Measurements from ENCODE around the gene MAGIX.

Gene MAGIX

DNA sequence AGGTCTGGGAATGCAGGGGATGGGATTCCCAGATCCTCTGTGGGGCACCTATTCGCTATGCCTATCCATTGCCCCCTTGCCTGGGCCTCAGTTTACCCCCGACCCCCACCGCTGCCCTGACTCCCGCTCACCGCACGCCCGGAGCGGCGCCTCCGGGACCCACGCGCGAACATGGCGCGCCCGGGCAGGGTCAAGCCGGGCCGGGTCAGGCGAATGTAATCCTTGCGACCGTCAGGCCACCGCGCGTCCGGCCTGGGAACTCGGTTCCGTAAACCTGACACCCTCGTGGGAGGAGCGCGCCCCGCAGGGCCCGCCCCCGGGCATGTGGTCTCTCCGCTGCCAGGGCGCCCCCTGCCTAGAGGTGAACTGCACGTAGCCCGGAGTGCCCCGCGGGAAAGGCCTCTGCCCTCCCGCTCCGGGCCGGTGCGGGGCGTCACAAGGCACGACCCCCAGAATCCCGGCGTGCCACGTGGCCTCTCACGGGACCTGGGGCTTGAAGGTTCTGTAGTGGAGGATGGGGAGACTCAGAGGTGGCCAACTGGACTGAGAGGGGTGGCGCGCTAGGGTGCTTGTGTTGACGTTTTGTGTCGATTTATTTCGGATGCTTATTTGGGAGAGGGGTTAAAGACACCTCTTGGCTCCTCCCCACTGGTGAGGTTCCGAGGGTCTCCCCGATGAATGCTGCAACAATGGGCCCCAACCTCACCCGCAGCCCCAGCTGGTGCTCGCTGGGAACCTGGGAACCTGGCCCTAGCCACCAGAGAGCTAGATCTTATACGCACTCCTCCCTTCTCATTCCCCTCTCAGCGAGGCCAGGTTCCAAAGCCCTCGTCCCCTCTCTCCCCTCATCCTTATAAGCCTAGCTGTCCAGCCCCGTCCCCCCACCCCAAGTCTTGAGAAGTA lies 23.8 kb downstream of the MAGIX start, which contains the start of gene PRICKLE3 (continued):
- no peak for TF ChIP-seq CSDC2 (CRISPR knock-in tag; IDR thresholded peaks at IDR 0.05)
- TF ChIP-seq ZNF565 (CRISPR knock-in tag; conservative IDR thresholded peaks at IDR 0.05; ENCODE audit: low read depth): no peak
- no peak for TF ChIP-seq ZC3H10 (CRISPR knock-in tag; IDR thresholded peaks at IDR 0.05)

GRCh38 chrX:49187028-49187394 lies 24.5 kb downstream of the MAGIX start:
- no peak for TF ChIP-seq ZC3H10 (CRISPR knock-in tag; IDR thresholded peaks at IDR 0.05)
- no peak for TF ChIP-seq ARNTL (CRISPR knock-in tag; IDR thresholded peaks at IDR 0.05; ENCODE audit: borderline replicate concordance, low read depth)
- TF ChIP-seq ZNF70 (CRISPR knock-in tag; IDR thresholded peaks at IDR 0.05): no peak
- no peak for TF ChIP-seq PPARA (CRISPR knock-in tag; IDR thresholded peaks at IDR 0.05; ENCODE audit: borderline replicate concordance)
- TF ChIP-seq OSR1 (CRISPR knock-in tag; IDR thresholded peaks at IDR 0.05): no peak
- no peak for TF ChIP-seq RARB (CRISPR knock-in tag; IDR thresholded peaks at IDR 0.05)
- TF ChIP-seq CSDC2 (CRISPR knock-in tag; IDR thresholded peaks at IDR 0.05): no peak
- TF ChIP-seq SNAI2 (CRISPR knock-in tag; IDR thresholded peaks at IDR 0.05): no peak
- no peak for TF ChIP-seq ESRRG (CRISPR knock-in tag; IDR thresholded peaks at IDR 0.05)
- TF ChIP-seq ISL1 (CRISPR knock-in tag; IDR thresholded peaks at IDR 0.05): no peak
- no peak for TF ChIP-seq CREB5 (CRISPR knock-in tag; IDR thresholded peaks at IDR 0.05; ENCODE audit: low read depth)
- no peak for ATAC-seq

GRCh38 chrX:49187526-49187925 lies 25.0 kb downstream of the MAGIX start:
- no peak for ATAC-seq
- TF ChIP-seq, protein P1, sequence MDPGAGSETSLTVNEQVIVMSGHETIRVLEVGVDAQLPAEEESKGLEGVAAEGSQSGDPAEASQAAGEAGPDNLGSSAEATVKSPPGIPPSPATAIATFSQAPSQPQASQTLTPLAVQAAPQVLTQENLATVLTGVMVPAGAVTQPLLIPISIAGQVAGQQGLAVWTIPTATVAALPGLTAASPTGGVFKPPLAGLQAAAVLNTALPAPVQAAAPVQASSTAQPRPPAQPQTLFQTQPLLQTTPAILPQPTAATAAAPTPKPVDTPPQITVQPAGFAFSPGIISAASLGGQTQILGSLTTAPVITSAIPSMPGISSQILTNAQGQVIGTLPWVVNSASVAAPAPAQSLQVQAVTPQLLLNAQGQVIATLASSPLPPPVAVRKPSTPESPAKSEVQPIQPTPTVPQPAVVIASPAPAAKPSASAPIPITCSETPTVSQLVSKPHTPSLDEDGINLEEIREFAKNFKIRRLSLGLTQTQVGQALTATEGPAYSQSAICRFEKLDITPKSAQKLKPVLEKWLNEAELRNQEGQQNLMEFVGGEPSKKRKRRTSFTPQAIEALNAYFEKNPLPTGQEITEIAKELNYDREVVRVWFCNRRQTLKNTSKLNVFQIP (CRISPR knock-in tag; IDR thresholded peaks at IDR 0.05; ENCODE audit: borderline replicate concordance, low read depth): no peak
- TF ChIP-seq, protein P2, sequence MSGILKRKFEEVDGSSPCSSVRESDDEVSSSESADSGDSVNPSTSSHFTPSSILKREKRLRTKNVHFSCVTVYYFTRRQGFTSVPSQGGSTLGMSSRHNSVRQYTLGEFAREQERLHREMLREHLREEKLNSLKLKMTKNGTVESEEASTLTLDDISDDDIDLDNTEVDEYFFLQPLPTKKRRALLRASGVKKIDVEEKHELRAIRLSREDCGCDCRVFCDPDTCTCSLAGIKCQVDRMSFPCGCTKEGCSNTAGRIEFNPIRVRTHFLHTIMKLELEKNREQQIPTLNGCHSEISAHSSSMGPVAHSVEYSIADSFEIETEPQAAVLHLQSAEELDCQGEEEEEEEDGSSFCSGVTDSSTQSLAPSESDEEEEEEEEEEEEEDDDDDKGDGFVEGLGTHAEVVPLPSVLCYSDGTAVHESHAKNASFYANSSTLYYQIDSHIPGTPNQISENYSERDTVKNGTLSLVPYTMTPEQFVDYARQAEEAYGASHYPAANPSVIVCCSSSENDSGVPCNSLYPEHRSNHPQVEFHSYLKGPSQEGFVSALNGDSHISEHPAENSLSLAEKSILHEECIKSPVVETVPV (CRISPR knock-in tag; IDR thresholded peaks at IDR 0.05): no peak
- TF ChIP-seq CREB5 (CRISPR knock-in tag; IDR thresholded peaks at IDR 0.05; ENCODE audit: low read depth) (no peak), PPARA (CRISPR knock-in tag; IDR thresholded peaks at IDR 0.05; ENCODE audit: borderline replicate concordance) (no peak), ISL1 (CRISPR knock-in tag; IDR thresholded peaks at IDR 0.05) (no peak), ZC3H10 (CRISPR knock-in tag; IDR thresholded peaks at IDR 0.05) (no peak), BACH2 (CRISPR knock-in tag; IDR thresholded peaks at IDR 0.05; ENCODE audit: borderline replicate concordance) (no peak), RARB (CRISPR knock-in tag; IDR thresholded peaks at IDR 0.05) (no peak), TOX (CRISPR knock-in tag; IDR thresholded peaks at IDR 0.05; ENCODE audit: borderline replicate concordance) (no peak), ESRRG (CRISPR knock-in tag; IDR thresholded peaks at IDR 0.05) (no peak), TCF4 (CRISPR knock-in tag; IDR thresholded peaks at IDR 0.05; ENCODE audit: borderline replicate concordance) (no peak)

DNA sequence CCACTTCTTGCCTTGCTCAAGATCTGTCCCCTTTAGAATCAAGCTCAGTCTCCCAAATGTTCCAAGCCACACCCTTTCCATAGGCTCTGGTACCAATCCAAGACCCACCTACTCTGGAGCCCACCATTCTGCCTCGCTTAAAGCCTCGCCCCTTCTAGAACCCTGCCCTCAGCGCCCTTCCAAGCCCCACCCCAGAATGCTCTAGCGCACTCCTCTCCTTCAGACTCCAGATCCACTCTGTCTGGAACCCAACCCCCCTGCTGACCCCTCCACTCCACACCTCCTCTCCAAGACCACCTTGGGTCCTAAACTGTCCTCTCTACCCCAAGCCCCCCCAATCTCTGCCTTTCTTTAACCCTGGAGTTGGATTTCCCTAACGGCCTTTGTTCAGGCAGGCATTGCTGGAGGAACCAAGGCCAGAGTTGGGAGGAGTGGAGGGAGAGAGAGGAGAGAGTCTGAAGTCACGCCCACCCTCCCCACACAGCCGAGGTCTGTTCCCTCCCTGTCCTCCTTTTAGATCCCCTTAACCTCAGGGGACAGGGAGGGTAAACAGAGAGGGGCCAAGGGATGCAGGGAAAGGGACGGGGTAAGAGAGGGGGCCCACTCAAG lies 26.0 kb downstream of the MAGIX start:
- no peak for ATAC-seq
- TF ChIP-seq, protein P3, sequence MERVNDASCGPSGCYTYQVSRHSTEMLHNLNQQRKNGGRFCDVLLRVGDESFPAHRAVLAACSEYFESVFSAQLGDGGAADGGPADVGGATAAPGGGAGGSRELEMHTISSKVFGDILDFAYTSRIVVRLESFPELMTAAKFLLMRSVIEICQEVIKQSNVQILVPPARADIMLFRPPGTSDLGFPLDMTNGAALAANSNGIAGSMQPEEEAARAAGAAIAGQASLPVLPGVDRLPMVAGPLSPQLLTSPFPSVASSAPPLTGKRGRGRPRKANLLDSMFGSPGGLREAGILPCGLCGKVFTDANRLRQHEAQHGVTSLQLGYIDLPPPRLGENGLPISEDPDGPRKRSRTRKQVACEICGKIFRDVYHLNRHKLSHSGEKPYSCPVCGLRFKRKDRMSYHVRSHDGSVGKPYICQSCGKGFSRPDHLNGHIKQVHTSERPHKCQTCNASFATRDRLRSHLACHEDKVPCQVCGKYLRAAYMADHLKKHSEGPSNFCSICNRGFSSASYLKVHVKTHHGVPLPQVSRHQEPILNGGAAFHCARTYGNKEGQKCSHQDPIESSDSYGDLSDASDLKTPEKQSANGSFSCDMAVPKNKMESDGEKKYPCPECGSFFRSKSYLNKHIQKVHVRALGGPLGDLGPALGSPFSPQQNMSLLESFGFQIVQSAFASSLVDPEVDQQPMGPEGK (CRISPR knock-in tag; IDR thresholded peaks at IDR 0.05; ENCODE audit: borderline replicate concordance): no peak
- TF ChIP-seq ZNF565 (CRISPR knock-in tag; conservative IDR thresholded peaks at IDR 0.05; ENCODE audit: low read depth): no peak
- TF ChIP-seq, protein P1 (CRISPR knock-in tag; IDR thresholded peaks at IDR 0.05; ENCODE audit: borderline replicate concordance, low read depth): no peak
- no peak for TF ChIP-seq ZFP3 (CRISPR knock-in tag; IDR thresholded peaks at IDR 0.05)
- TF ChIP-seq, protein P2 (CRISPR knock-in tag; IDR thresholded peaks at IDR 0.05): no peak
- no peak for TF ChIP-seq CREB5 (CRISPR knock-in tag; IDR thresholded peaks at IDR 0.05; ENCODE audit: low read depth)
- no peak for TF ChIP-seq SNAI2 (CRISPR knock-in tag; IDR thresholded peaks at IDR 0.05)
- no peak for TF ChIP-seq ISL1 (CRISPR knock-in tag; IDR thresholded peaks at IDR 0.05)
- no peak for TF ChIP-seq ZC3H10 (CRISPR knock-in tag; IDR thresholded peaks at IDR 0.05)
- TF ChIP-seq BACH2 (CRISPR knock-in tag; IDR thresholded peaks at IDR 0.05; ENCODE audit: borderline replicate concordance): no peak
- no peak for TF ChIP-seq TOX (CRISPR knock-in tag; IDR thresholded peaks at IDR 0.05; ENCODE audit: borderline replicate concordance)
- TF ChIP-seq RARB (CRISPR knock-in tag; IDR thresholded peaks at IDR 0.05): no peak
- TF ChIP-seq ZNF70 (CRISPR knock-in tag; IDR thresholded peaks at IDR 0.05): no peak
- TF ChIP-seq CSDC2 (CRISPR knock-in tag; IDR thresholded peaks at IDR 0.05): no peak
- TF ChIP-seq OSR1 (CRISPR knock-in tag; IDR thresholded peaks at IDR 0.05): no peak
